MV-4-11 (cell line): Measurements from ENCODE around the gene KRTAP5-8.
"Not testable (repeated sequence)": the region's sequence is repeated elsewhere in the genome, so short reads cannot be mapped to it uniquely, and the experiment has no call there.

ENCODE experiments used
- DNase-seq: peaks from one replicate; lab custom pipeline; 2025; lab: John Stamatoyannopoulos, UW

The KRTAP5-8 gene

GRCh38 chr11:71507102-71507501 is 30.7 kb upstream of the KRTAP5-8 start:
- no peak for DNase-seq

GRCh38 chr11:71518506-71519471 is 19.0 kb upstream of the KRTAP5-8 start:
- no peak for DNase-seq

GRCh38 chr11:71519546-71519945 is 18.3 kb upstream of the KRTAP5-8 start:
- DNase-seq, result no peak

- DNase-seq, result no peak
Observed at GRCh38 chr11:71525188-71525937, 12.5 kb upstream of the KRTAP5-8 start.

GRCh38 chr11:71525938-71526495 is 11.8 kb upstream of the KRTAP5-8 start:
- DNase-seq, result no peak

GRCh38 chr11:71526796-71527575 is 10.8 kb upstream of the KRTAP5-8 start, which contains the start of gene KRTAP5-7:
TSS of gene KRTAP5-7 (plus strand) at chr11:71527267. CDS start at chr11:71527301, 34 bp downstream.
- not testable (repeated sequence) for DNase-seq

- no peak for DNase-seq
Observed at GRCh38 chr11:71527576-71528210, 10.1 kb upstream of the KRTAP5-8 start.

GRCh38 chr11:71530602-71531001 is 7.2 kb upstream of the KRTAP5-8 start:
- DNase-seq, result no peak

- peak; percentile 37 for DNase-seq
Observed at GRCh38 chr11:71532036-71532610, 5.7 kb upstream of the KRTAP5-8 start.

- DNase-seq, result not testable (repeated sequence)
Observed at GRCh38 chr11:71534711-71535608, 2.9 kb upstream of the KRTAP5-8 start.

GRCh38 chr11:71535825-71536224 is 2.0 kb upstream of the KRTAP5-8 start:
- DNase-seq, result no peak

- DNase-seq, result no peak
Observed at GRCh38 chr11:71537537-71537936, 288 bp upstream of the KRTAP5-8 start.

GRCh38 chr11:71538666-71538990 is 803 bp downstream of the KRTAP5-8 start:
- DNase-seq, result no peak

- no peak for DNase-seq
Observed at GRCh38 chr11:71539017-71539416, 1.2 kb downstream of the KRTAP5-8 start.

GRCh38 chr11:71539971-71540370 is 2.1 kb downstream of the KRTAP5-8 start:
- not testable (repeated sequence) for DNase-seq

- DNase-seq, result not testable (repeated sequence)
Observed at GRCh38 chr11:71540521-71541304, 2.9 kb downstream of the KRTAP5-8 start.

GRCh38 chr11:71542382-71542781 is 4.6 kb downstream of the KRTAP5-8 start:
- DNase-seq, result no peak

GRCh38 chr11:71542879-71543777 is 5.3 kb downstream of the KRTAP5-8 start:
- DNase-seq, result peak; percentile 22
